Natural killer cell (primary cell): ENCODE results near the gene CHRNA3. TPM values are rescaled to one million over a fixed set of nuclear protein-coding genes. Genes with fewer than 3 reads are reported as not detected.

Experiments used
- ATAC-seq, 3 donors: fragments of 150-1000 bp in 2 of 3; fragments of 200-7000 bp in 1 of 3; cut with Tn5 transposase; 1 replicate in 1 of 3; 2 replicates in 2 of 3; pipeline ENCODE4 v1.10.0; 2021; ENCODE audit warnings: mild to moderate bottlenecking in 2 of 3, moderate library complexity in 2 of 3
- DNase-seq, 2 donors: peaks; one replicate each; pipeline versions ENCODE4 v3.0.0 to v3.0.0-alpha.2; 2013 to 2021; ENCODE audit warnings: mixed read lengths in 1 of 2
- H3K27ac ChIP-seq: one replicate; pipeline ENCODE4 v1.5.1; 2013; ENCODE audit warnings: mild to moderate bottlenecking, low read length
- H3K27me3 ChIP-seq: one replicate; pipeline ENCODE4 v1.6.1; 2013; ENCODE audit warnings: low read length; ENCODE audit not compliant: control insufficient read depth, insufficient read depth
- H3K36me3 ChIP-seq: one replicate; pipeline ENCODE4 v1.6.1; 2013; ENCODE audit warnings: low read length; ENCODE audit not compliant: control insufficient read depth, insufficient read depth
- H3K4me1 ChIP-seq: one replicate; pipeline ENCODE4 v1.6.1; 2013; ENCODE audit warnings: low read length; ENCODE audit not compliant: control insufficient read depth, insufficient read depth
- H3K4me3 ChIP-seq: one replicate; pipeline ENCODE4 v1.5.1; 2013; ENCODE audit warnings: low read length
- H3K9me3 ChIP-seq: one replicate; pipeline ENCODE4 v1.6.1; 2013; ENCODE audit warnings: low read length; ENCODE audit not compliant: control insufficient read depth, insufficient read depth
- H3K27ac Mint-ChIP-seq, 2 donors: one replicate each; pipeline ENCODE4 v1.8.0; 2022; ENCODE audit warnings: mild to moderate bottlenecking in 2 of 2, mixed read lengths in 2 of 2, moderate library complexity in 1 of 2
- H3K27me3 Mint-ChIP-seq, 2 donors: one replicate each; pipeline ENCODE4 v1.8.0; 2022; ENCODE audit warnings: low read depth in 2 of 2, mixed read lengths in 2 of 2
- H3K36me3 Mint-ChIP-seq: one replicate; pipeline ENCODE4 v1.8.0; 2022; ENCODE audit warnings: mixed read lengths
- H3K4me1 Mint-ChIP-seq, 2 donors: one replicate each; pipeline ENCODE4 v1.8.0; 2022; ENCODE audit warnings: mixed read lengths in 2 of 2
- H3K4me3 Mint-ChIP-seq: one replicate; pipeline ENCODE4 v1.8.0; 2022; ENCODE audit warnings: mild to moderate bottlenecking, moderate library complexity, mixed read lengths
- H3K9me3 Mint-ChIP-seq, 2 donors: one replicate each; pipeline ENCODE4 v1.8.0; 2022; ENCODE audit warnings: mixed read lengths in 2 of 2
- WGBS: methylation state at CpG from one replicate; pipeline ENCODE4 v1.1.7; 2013; ENCODE audit warnings: missing lambda C conversion rate; ENCODE audit not compliant: insufficient coverage; 5-methylcytosine and 5-hydroxymethylcytosine counted together
- intact Hi-C: fragments of 100-400 bp; cut with micrococcal nuclease; formaldehyde crosslinking; loops from one replicate; pipeline ENCODE4 v1.14.2; 2022
- total RNA-seq, 4 donors: library from RNA; stranded (reverse); fragments of 120-200 nt in 1 of 4; gene quantifications; one replicate each; pipeline versions ENCODE4 v1.2.3 to v1.2.4, GENCODE V29; 2013 to 2022
- TF ChIP-seq, protein P1 (sequence below): fragments of 200-600 bp; IDR thresholded peaks from one replicate; pipeline ENCODE4 v1.8.0; 2022; ENCODE audit warnings: antibody characterized with exemption

Gene CHRNA3
- total RNA-seq, 3 donors from 2014 or later (not counting 1 experiment from before 2014, with no cell fraction given): not detected

DNA sequence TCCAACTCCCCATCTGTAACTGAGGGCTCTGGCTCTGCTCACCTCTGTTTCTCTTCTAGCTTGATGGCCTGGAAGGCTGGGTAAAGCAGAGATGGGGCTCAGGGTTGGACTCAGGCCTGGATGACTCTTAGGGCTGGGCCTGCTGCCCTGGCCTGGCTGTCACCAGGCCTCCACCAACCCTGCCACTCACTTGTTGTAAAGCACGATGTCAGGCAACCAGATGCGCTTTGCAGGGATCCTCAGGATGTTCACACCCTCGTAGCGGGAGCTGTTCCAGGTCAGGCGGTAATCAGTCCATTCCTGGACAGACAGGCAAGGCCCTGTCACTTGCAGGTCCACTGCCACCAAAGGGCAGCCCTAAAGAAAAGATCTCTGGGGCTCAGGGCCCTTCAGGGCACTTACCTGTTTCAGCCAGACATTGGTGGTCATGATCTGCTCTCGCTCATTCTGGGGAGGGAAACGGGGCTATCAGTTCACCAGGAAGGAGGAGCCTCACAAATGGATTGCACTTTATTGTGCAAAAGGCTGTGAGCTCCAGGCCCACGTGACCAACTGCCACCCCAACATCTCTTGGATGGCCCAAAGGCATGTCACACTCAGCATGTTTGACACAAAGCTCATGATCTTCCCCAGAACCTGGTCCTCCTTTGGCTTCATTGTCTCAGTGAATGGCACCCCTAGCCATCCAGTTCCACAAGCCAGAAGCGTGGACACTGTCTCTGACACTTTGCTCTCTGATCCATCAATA is 10.3 kb upstream of the CHRNA3 start:
- no peaks in the 10 kb centered on the region for H3K27me3 ChIP-seq
- Mint-ChIP-seq H3K27ac (no peak overlapping the region), H3K4me3 (no peak overlapping the region), H3K9me3 (no peaks in the 10 kb centered on the region), H3K4me1 (no peaks in the 10 kb centered on the region), H3K27me3 (peaks cover 8 to 19% of the 10 kb centered on the region in 2 donors), H3K36me3 (no peaks in the 10 kb centered on the region)
- ATAC-seq: no peak
- TF ChIP-seq, protein P1, sequence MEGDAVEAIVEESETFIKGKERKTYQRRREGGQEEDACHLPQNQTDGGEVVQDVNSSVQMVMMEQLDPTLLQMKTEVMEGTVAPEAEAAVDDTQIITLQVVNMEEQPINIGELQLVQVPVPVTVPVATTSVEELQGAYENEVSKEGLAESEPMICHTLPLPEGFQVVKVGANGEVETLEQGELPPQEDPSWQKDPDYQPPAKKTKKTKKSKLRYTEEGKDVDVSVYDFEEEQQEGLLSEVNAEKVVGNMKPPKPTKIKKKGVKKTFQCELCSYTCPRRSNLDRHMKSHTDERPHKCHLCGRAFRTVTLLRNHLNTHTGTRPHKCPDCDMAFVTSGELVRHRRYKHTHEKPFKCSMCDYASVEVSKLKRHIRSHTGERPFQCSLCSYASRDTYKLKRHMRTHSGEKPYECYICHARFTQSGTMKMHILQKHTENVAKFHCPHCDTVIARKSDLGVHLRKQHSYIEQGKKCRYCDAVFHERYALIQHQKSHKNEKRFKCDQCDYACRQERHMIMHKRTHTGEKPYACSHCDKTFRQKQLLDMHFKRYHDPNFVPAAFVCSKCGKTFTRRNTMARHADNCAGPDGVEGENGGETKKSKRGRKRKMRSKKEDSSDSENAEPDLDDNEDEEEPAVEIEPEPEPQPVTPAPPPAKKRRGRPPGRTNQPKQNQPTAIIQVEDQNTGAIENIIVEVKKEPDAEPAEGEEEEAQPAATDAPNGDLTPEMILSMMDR: no peak
- 79% methylated on average over 9 of the region's 9 CpGs for WGBS
- intact Hi-C loops: no loop called here
- H3K9me3 ChIP-seq: peaks cover 4% of the 10 kb centered on the region
- H3K27ac ChIP-seq: no peak overlapping the region
- no peak overlapping the region for H3K4me3 ChIP-seq
- no peak for DNase-seq
- no peaks in the 10 kb centered on the region for H3K4me1 ChIP-seq
- H3K36me3 ChIP-seq: no peaks in the 10 kb centered on the region

- ATAC-seq (no peak), DNase-seq (no peak)
- no peak overlapping the region for H3K27ac ChIP-seq
- H3K4me3 ChIP-seq: no peak overlapping the region
- Mint-ChIP-seq H3K27ac (no peak overlapping the region), H3K4me1 (no peaks in the 10 kb centered on the region), H3K36me3 (no peaks in the 10 kb centered on the region), H3K27me3 (peaks cover 8 to 19% of the 10 kb centered on the region in 2 donors), H3K4me3 (no peak overlapping the region), H3K9me3 (no peaks in the 10 kb centered on the region)
- H3K27me3 ChIP-seq: no peaks in the 10 kb centered on the region
- H3K9me3 ChIP-seq: peaks cover 4% of the 10 kb centered on the region
- WGBS: 94% methylated on average over 12 of the region's 12 CpGs
- TF ChIP-seq, protein P1: no peak
- intact Hi-C loops: no loop called here
- no peaks in the 10 kb centered on the region for H3K4me1 ChIP-seq
- H3K36me3 ChIP-seq: no peaks in the 10 kb centered on the region
Measured at GRCh38 chr15:78629716-78630065, 8.9 kb upstream of the CHRNA3 start.

GRCh38 chr15:78629031-78629715 is 8.4 kb upstream of the CHRNA3 start:
- Histone ChIP-seq H3K9me3 (peaks cover 4% of the 10 kb centered on the region), H3K27ac (no peak overlapping the region), H3K27me3 (no peaks in the 10 kb centered on the region), H3K36me3 (no peaks in the 10 kb centered on the region), H3K4me1 (no peaks in the 10 kb centered on the region), H3K4me3 (no peak overlapping the region)
- Mint-ChIP-seq H3K4me1 (no peaks in the 10 kb centered on the region), H3K27me3 (peaks cover 8 to 24% of the 10 kb centered on the region in 2 donors), H3K9me3 (no peaks in the 10 kb centered on the region), H3K36me3 (no peaks in the 10 kb centered on the region), H3K27ac (no peak overlapping the region), H3K4me3 (no peak overlapping the region)
- no peak for DNase-seq
- TF ChIP-seq, protein P1: no peak
- intact Hi-C loops: no loop called here
- no peak for ATAC-seq
- WGBS: 92% methylated on average over 29 of the region's 29 CpGs
